ENCODE measurements around the gene TPPP. TPM values are rescaled to one million over a fixed set of nuclear protein-coding genes. Genes with fewer than 3 reads are reported as not detected.
"Not testable (repeated sequence)": the region's sequence is repeated elsewhere in the genome, so short reads cannot be mapped to it uniquely, and the experiment has no call there.

TPPP gene
- total RNA-seq, 1 donor from 2014 or later = 0.46 TPM

DNA sequence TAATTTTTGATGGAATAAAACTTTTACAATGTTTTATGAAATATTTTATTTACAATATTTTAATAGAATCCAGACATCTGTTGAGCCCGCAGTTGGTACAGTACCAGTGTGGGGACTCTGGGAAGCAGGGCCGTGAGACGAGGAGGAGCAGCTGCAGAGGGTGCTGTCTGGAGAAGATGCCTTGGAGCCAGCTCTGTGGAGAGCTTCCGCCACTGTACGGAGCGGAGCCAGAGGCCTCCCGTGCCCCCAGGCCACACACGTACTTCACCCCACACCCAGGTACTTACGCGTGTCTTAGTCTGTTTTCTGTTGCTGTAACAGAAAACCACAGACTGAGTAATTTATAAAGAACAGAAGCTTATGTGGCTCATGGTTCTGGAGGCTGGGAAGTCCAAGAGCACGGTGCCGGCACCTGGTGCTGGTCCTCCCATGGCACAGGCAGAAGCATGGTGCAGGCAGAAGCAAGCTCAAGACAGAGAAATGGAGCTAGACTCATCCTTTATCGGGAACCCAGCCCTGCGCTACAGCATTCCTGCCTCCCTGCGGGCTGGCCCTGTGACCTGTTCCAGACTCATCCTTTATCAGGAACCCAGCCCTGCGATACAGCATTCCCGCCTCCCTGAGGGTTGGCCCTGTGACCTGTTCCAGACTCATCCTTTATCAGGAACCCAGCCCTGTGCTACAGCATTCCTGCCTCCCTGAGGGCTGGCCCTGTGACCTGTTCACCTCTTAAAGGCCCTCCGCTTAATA is 57.7 kb downstream of the TPPP start:
- no peak for DNase-seq (ENCODE audit: low read depth)
- no peak for TF ChIP-seq CTCF (conservative IDR thresholded peaks at IDR 0.05; ENCODE audit: low read depth, low read length)
- H3K4me3 ChIP-seq (ENCODE audit: low read depth, low read length) = no peak overlapping the region

- no peak for DNase-seq (ENCODE audit: low read depth)
- TF ChIP-seq CTCF (conservative IDR thresholded peaks at IDR 0.05; ENCODE audit: low read depth, low read length) = no peak
- H3K4me3 ChIP-seq (ENCODE audit: low read depth, low read length) = no peak overlapping the region
Measured at GRCh38 chr5:634191-634590, 59.0 kb downstream of the TPPP start.

DNA sequence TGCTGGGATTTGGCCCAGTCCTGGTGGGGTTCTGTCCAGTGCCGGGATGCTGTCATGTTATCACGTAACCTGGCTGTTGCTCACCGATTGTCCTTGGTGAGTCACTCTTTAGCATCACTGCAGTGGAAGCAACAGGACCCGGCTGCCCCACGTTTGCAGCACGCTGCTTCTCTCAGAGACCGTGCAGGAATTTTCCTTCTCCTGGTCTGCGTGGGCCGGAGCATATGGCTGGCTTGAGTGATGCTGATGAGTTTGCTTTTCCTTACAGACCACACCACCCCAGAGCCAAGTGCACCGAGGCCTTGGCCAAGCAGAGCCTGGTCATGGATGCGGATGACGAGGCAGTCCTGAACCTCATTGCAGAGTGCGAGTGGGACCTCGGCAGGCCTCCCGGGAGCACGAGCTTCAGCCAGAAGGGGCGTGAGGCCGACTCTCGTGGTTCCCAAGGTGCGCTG is 59.6 kb downstream of the TPPP start:
- TF ChIP-seq CTCF (conservative IDR thresholded peaks at IDR 0.05; ENCODE audit: low read depth, low read length) = no peak
- DNase-seq (ENCODE audit: low read depth) = no peak
- H3K4me3 ChIP-seq (ENCODE audit: low read depth, low read length) = no peak overlapping the region

GRCh38 chr5:628351-629205 is 64.6 kb downstream of the TPPP start:
- not testable (repeated sequence) for H3K4me3 ChIP-seq (ENCODE audit: low read depth, low read length); DNase-seq (ENCODE audit: low read depth)

DNA sequence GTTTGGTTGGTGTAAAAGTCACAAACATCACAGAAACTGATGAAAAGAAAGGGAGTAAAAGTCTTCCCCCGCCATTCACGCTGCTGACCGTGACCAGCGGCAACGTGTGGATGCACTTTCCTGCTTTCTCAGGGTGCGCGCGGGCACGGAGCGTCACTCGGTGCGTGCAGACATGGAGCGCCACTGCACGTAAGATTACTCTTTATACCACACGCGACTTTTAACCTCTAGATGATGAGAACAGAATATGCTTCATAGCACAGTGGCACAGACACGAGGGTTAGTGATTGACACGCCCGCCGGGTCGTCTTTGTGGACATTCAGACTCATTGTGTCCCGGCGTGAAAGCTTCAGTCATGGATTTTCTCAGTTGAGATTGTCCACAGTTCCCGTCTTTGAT is 65.3 kb downstream of the TPPP start:
- DNase-seq (ENCODE audit: low read depth) = no peak
- no peak for TF ChIP-seq CTCF (conservative IDR thresholded peaks at IDR 0.05; ENCODE audit: low read depth, low read length)
- H3K4me3 ChIP-seq (ENCODE audit: low read depth, low read length) = no peak overlapping the region

DNA sequence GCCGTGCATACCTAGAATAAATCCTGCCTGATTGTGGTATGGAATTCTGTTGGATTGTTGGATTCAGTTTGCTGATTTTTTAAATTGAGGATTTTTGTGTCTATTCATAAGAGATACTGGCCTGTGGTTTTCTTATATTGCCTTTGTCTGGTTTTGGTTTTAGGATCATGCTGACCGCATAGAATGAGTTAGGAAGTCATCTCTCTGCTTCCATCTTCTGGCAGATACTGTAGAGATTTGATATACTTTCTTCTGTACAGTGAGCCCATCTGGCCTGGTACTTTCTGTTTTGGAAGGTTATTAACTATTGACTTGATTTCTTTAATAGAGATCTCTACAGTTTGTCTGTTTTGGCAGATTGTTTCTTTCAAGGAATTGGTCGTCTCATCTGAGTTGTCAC is 66.3 kb downstream of the TPPP start:
- TF ChIP-seq CTCF (conservative IDR thresholded peaks at IDR 0.05; ENCODE audit: low read depth, low read length) = no peak
- DNase-seq (ENCODE audit: low read depth) = no peak
- H3K4me3 ChIP-seq (ENCODE audit: low read depth, low read length) = no peak overlapping the region

- no peak for TF ChIP-seq CTCF (conservative IDR thresholded peaks at IDR 0.05; ENCODE audit: low read depth, low read length)
Measured at GRCh38 chr5:625516-625915, 67.6 kb downstream of the TPPP start.

More at GRCh38 chr5:625516-625915, 67.6 kb downstream of the TPPP start:
- DNase-seq (ENCODE audit: low read depth) = no peak
- H3K4me3 ChIP-seq (ENCODE audit: low read depth, low read length) = no peak overlapping the region
